ENCODE data around the gene ANKRD6.

ANKRD6 gene

GRCh38 chr6:89509777-89510281, 76.9 kb downstream of the ANKRD6 start:
- peak; percentile 37 for DNase-seq (ENCODE audit: low spot score)

- no peak for DNase-seq (ENCODE audit: low spot score)
These were observed 77.4 kb downstream of the ANKRD6 start for GRCh38 chr6:89510393-89510792.

- DNase-seq (ENCODE audit: low spot score): no peak
These were observed 85.6 kb downstream of the ANKRD6 start for GRCh38 chr6:89518352-89519055.

GRCh38 chr6:89520736-89521135, 87.8 kb downstream of the ANKRD6 start:
- DNase-seq (ENCODE audit: low spot score): no peak

GRCh38 chr6:89522778-89523177, 89.8 kb downstream of the ANKRD6 start:
- no peak for DNase-seq (ENCODE audit: low spot score)

- DNase-seq (ENCODE audit: low spot score): no peak
These were observed 93.0 kb downstream of the ANKRD6 start for GRCh38 chr6:89525786-89526562.

- no peak for DNase-seq (ENCODE audit: low spot score)
These were observed 93.6 kb downstream of the ANKRD6 start for GRCh38 chr6:89526563-89526869.

- no peak for DNase-seq (ENCODE audit: low spot score)
These were observed 94.7 kb downstream of the ANKRD6 start for GRCh38 chr6:89527634-89528033.

- DNase-seq (ENCODE audit: low spot score): no peak
These were observed 95.9 kb downstream of the ANKRD6 start for GRCh38 chr6:89528866-89529265.

GRCh38 chr6:89530982-89531381, 98.0 kb downstream of the ANKRD6 start:
- no peak for DNase-seq (ENCODE audit: low spot score)

- DNase-seq (ENCODE audit: low spot score): no peak
These were observed 103.3 kb downstream of the ANKRD6 start for GRCh38 chr6:89536231-89536630.

- DNase-seq (ENCODE audit: low spot score): no peak
These were observed 106.8 kb downstream of the ANKRD6 start for GRCh38 chr6:89539779-89540178.

GRCh38 chr6:89542081-89542857, 109.3 kb downstream of the ANKRD6 start:
- no peak for DNase-seq (ENCODE audit: low spot score)

- no peak for DNase-seq (ENCODE audit: low spot score)
These were observed 109.9 kb downstream of the ANKRD6 start for GRCh38 chr6:89542866-89543265.

- DNase-seq (ENCODE audit: low spot score): no peak
These were observed 114.3 kb downstream of the ANKRD6 start for GRCh38 chr6:89547281-89547680.

GRCh38 chr6:89553431-89553830, 120.5 kb downstream of the ANKRD6 start:
- DNase-seq (ENCODE audit: low spot score): no peak

GRCh38 chr6:89554106-89554505, 121.2 kb downstream of the ANKRD6 start:
- no peak for DNase-seq (ENCODE audit: low spot score)

GRCh38 chr6:89555031-89555430, 122.1 kb downstream of the ANKRD6 start:
- DNase-seq (ENCODE audit: low spot score): no peak

GRCh38 chr6:89555806-89556205, 122.9 kb downstream of the ANKRD6 start:
- DNase-seq (ENCODE audit: low spot score): no peak

GRCh38 chr6:89559487-89559886, 126.5 kb downstream of the ANKRD6 start:
- no peak for DNase-seq (ENCODE audit: low spot score)

- DNase-seq (ENCODE audit: low spot score): no peak
These were observed 129.4 kb downstream of the ANKRD6 start for GRCh38 chr6:89562093-89562973.

- no peak for DNase-seq (ENCODE audit: low spot score)
These were observed 130.9 kb downstream of the ANKRD6 start for GRCh38 chr6:89563866-89564265.

All from hematopoietic multipotent progenitor cell treated with erythropoietin and hydrocortisone succinate and interleukin-3 and kit ligand, for 17 days (in vitro differentiated cells).